MCF 10A (cell line): ENCODE data around the gene TIPRL. TPM values are rescaled to one million over a fixed set of nuclear protein-coding genes. Genes with fewer than 3 reads are reported as not detected.

Source experiments
- BruUV-seq: library from RNA; stranded (reverse); fragments of 400-500 nt; replicated peaks from 2 replicates; lab custom pipeline; 2021; lab: Mats Ljungman, UMichigan
- CTCF ChIA-PET: fragments of 300-600 bp; sonication (Branson Sonifier 250); formaldehyde crosslinking; extraction: SDS; loops from one replicate; lab custom pipeline; 2021; ENCODE audit warnings: antibody characterized with exemption, inconsistent platforms; lab: Yijun Ruan, JAX
- POLR2A ChIA-PET: fragments of 300-600, 350-650 bp; sonication (Branson Sonifier 250); formaldehyde crosslinking; extraction: SDS; loops from one replicate; lab custom pipeline; 2020; ENCODE audit warnings: antibody characterized with exemption, inconsistent platforms; lab: Yijun Ruan, JAX
- DNase-seq: peaks from one replicate; pipeline ENCODE4 v3.0.0-alpha.2; 2018; ENCODE audit not compliant: unreplicated experiment
- H3K27ac Mint-ChIP-seq: one replicate; pipeline ENCODE4 v1.8.0; 2022; ENCODE audit warnings: mild to moderate bottlenecking, low read depth, mixed read lengths; ENCODE audit not compliant: unreplicated experiment
- H3K27me3 Mint-ChIP-seq: one replicate; pipeline ENCODE4 v1.8.0; 2022; ENCODE audit warnings: mixed read lengths; ENCODE audit not compliant: insufficient read depth, unreplicated experiment
- H3K36me3 Mint-ChIP-seq: one replicate; pipeline ENCODE4 v1.8.0; 2022; ENCODE audit warnings: mild to moderate bottlenecking, moderate library complexity, mixed read lengths; ENCODE audit not compliant: insufficient read depth, unreplicated experiment
- H3K4me1 Mint-ChIP-seq: one replicate; pipeline ENCODE4 v1.8.0; 2022; ENCODE audit warnings: mixed read lengths; ENCODE audit not compliant: insufficient read depth, unreplicated experiment
- H3K4me3 Mint-ChIP-seq: one replicate; pipeline ENCODE4 v1.8.0; 2022; ENCODE audit warnings: mild to moderate bottlenecking, moderate library complexity, mixed read lengths; ENCODE audit not compliant: unreplicated experiment
- H3K9me3 Mint-ChIP-seq: one replicate; pipeline ENCODE4 v1.8.0; 2022; ENCODE audit warnings: mixed read lengths; ENCODE audit not compliant: unreplicated experiment
- CTCF ChIP-seq: fragments of 200-600 bp; IDR thresholded peaks from one replicate; pipeline ENCODE4 v1.8.0; 2022; ENCODE audit warnings: antibody characterized with exemption, mild to moderate bottlenecking; ENCODE audit not compliant: unreplicated experiment
- intact Hi-C: fragments of 100-400 bp; cut with micrococcal nuclease; formaldehyde crosslinking; loops from 2 replicates; pipeline ENCODE4 v1.14.1; 2022
- total RNA-seq: library from RNA; stranded (reverse); gene quantifications from 2 replicates; pipeline ENCODE4 v1.2.3, GENCODE V29; 2022

TIPRL gene
- total RNA-seq, 1 experiment from 2014 or later, result 111 TPM

DNA sequence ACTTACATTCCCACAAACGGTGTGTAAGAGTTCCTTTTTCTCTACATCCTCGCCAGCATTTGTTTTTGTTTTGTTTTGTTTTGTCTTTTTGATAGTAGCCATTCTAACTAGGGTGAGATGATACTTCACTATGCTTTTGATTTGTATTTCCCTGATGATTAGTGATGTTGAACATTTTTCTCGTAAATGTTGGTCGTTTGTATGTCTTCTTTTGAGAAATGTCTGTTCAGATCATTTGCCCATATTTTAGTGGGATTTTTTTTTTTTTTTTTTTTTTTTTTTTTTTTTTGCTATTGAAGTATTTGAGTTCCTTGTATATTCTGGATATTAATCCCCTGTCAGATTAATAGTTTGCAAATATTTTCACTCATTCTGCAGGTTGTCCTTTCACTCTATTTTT is 22.9 kb upstream of the TIPRL start:
- no peaks in the 10 kb centered on the region for H3K27me3 Mint-ChIP-seq
- no peak overlapping the region for H3K27ac Mint-ChIP-seq
- ChIA-PET POLR2A (interaction anchor here (0.6 kb wide), 1 partner anchor 1131 kb away, joined by 5 read pairs; no protein-coding TSS in a partner anchor), CTCF (interaction anchor here (0.8 to 1.2 kb wide), 4 partner anchors 13 to 73 kb away, joined by 3 to 4 read pairs (median 4); no protein-coding TSS in a partner anchor)
- intact Hi-C loops, result no loop called here
- H3K9me3 Mint-ChIP-seq, result peaks cover 36% of the 10 kb centered on the region
- no peaks in the 10 kb centered on the region for H3K4me1 Mint-ChIP-seq
- no peak for TF ChIP-seq CTCF
- H3K4me3 Mint-ChIP-seq, result no peak overlapping the region
- no peaks in the 10 kb centered on the region for H3K36me3 Mint-ChIP-seq
- DNase-seq, result no peak
- BruUV-seq, result no TSS peak

DNA sequence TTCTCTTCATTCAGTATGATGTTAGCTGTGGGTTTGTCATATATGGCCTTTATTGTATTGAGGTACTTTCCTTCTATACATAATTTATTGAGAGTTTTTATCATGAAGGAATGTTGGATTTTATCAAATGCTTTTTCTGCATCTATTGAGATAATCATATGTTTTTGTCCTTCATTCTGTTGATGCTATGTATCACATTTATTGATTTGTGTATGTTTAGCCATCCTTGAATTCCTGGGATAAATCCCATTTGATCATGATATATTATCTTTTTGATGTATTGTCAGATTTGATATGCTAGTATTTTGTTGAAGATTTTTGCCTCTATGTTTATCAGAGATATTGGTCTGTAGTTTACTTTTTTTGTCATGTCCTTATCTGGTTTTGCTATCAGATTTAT is 21.1 kb upstream of the TIPRL start:
- TF ChIP-seq CTCF, result no peak
- ChIA-PET CTCF (interaction anchor here (0.9 kb wide), 1 partner anchor 16 kb away, joined by 3 read pairs; no protein-coding TSS in a partner anchor), POLR2A (no interaction called here)
- BruUV-seq, result no TSS peak
- Mint-ChIP-seq H3K27me3 (no peaks in the 10 kb centered on the region), H3K27ac (no peak overlapping the region), H3K9me3 (peaks cover 36% of the 10 kb centered on the region), H3K4me3 (no peak overlapping the region), H3K4me1 (no peaks in the 10 kb centered on the region), H3K36me3 (no peaks in the 10 kb centered on the region)
- no peak for DNase-seq
- intact Hi-C loops, result no loop called here

DNA sequence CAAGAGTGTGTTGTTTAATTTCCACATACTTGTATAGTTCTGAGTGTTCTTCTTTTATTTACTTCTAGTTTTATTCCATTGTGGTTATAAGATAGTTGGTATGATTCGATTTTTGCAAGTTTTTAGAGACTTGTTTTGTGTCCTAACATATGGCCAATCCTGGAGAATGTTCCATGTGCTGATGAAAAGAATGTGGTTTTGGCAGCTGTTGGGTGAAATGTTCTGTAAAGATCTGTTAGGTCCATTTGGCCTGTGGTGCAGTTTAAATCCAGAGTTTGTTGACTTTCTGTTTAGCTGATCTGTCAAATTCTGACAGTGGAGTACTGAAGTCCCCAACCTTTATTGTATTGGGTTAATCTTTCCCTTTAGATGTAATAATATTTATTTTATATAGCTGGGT is 19.5 kb upstream of the TIPRL start:
- BruUV-seq, result no TSS peak
- POLR2A ChIA-PET, result interaction anchor here (0.5 to 1.3 kb wide), 2 partner anchors 11 to 14 kb away, joined by 3 to 4 read pairs; no protein-coding TSS in a partner anchor

GRCh38 chr1:168159979-168160378 is 18.8 kb upstream of the TIPRL start:
- no TSS peak for BruUV-seq
- ChIA-PET POLR2A (interaction anchor here (0.7 kb wide), 1 partner anchor 31 kb away, joined by 4 read pairs; no protein-coding TSS in a partner anchor), CTCF (interaction anchor here (0.7 to 3.5 kb wide), 10 partner anchors 9 to 1102 kb away, joined by 3 to 21 read pairs (median 4); no protein-coding TSS in a partner anchor)
- no peak for TF ChIP-seq CTCF
- Mint-ChIP-seq H3K27ac (no peak overlapping the region), H3K36me3 (no peaks in the 10 kb centered on the region), H3K4me3 (no peak overlapping the region), H3K9me3 (peaks cover 29% of the 10 kb centered on the region), H3K27me3 (no peaks in the 10 kb centered on the region), H3K4me1 (no peaks in the 10 kb centered on the region)
- intact Hi-C loops, result no loop called here
- no peak for DNase-seq

More for the DNA sequence above, 19.5 kb upstream of the TIPRL start:
- Mint-ChIP-seq H3K9me3 (peaks cover 30% of the 10 kb centered on the region), H3K4me1 (no peaks in the 10 kb centered on the region), H3K36me3 (no peaks in the 10 kb centered on the region), H3K27ac (no peak overlapping the region), H3K4me3 (no peak overlapping the region), H3K27me3 (no peaks in the 10 kb centered on the region)
- TF ChIP-seq CTCF, result no peak
- CTCF ChIA-PET, result interaction anchor here (0.7 to 3.5 kb wide), 6 partner anchors 8 to 77 kb away, joined by 3 to 21 read pairs (median 6); no protein-coding TSS in a partner anchor
- intact Hi-C loops, result no loop called here
- DNase-seq, result no peak
